ENCODE data around the gene RNF2.

GRCh38 chr1:185132534-185132933 is 87.2 kb downstream of the RNF2 start:
- TF ChIP-seq CTCF (IDR thresholded peaks at IDR 0.05) (no peak), POLR2AphosphoS5 (IDR thresholded peaks at IDR 0.05) (no peak), POLR2A (IDR thresholded peaks at IDR 0.05) (no peak), EP300 (IDR thresholded peaks at IDR 0.05) (no peak)
